Measurements from ENCODE around the gene OARD1.
A peak's percentile ranks its signal among the peaks of the same experiment; 100 is the strongest.

Gene OARD1

DNA sequence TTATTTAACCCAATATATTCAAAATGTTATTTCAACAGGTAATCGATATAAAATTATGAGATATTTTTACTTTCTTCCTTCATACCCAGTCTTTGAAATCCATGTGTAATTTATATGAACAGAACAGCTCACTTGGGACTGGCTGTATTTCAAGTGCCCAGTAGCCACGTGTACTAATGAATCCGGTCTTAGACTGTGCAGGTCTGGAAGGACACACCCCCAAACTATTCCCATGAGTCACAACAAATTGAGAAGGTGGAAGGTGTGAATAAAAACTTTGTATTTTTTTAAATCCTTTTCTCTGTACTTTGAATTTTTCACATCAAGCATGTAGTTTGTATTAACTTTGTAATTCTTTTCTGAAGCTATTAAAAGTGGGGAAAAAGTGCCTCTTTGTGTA is 36.0 kb downstream of the OARD1 start:
- TF ChIP-seq, protein P1, sequence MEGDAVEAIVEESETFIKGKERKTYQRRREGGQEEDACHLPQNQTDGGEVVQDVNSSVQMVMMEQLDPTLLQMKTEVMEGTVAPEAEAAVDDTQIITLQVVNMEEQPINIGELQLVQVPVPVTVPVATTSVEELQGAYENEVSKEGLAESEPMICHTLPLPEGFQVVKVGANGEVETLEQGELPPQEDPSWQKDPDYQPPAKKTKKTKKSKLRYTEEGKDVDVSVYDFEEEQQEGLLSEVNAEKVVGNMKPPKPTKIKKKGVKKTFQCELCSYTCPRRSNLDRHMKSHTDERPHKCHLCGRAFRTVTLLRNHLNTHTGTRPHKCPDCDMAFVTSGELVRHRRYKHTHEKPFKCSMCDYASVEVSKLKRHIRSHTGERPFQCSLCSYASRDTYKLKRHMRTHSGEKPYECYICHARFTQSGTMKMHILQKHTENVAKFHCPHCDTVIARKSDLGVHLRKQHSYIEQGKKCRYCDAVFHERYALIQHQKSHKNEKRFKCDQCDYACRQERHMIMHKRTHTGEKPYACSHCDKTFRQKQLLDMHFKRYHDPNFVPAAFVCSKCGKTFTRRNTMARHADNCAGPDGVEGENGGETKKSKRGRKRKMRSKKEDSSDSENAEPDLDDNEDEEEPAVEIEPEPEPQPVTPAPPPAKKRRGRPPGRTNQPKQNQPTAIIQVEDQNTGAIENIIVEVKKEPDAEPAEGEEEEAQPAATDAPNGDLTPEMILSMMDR (IDR thresholded peaks at IDR 0.05; ENCODE audit: extremely low read depth, missing control alignments) = no peak
- DNase-seq (ENCODE audit: low spot score) = no peak

DNA sequence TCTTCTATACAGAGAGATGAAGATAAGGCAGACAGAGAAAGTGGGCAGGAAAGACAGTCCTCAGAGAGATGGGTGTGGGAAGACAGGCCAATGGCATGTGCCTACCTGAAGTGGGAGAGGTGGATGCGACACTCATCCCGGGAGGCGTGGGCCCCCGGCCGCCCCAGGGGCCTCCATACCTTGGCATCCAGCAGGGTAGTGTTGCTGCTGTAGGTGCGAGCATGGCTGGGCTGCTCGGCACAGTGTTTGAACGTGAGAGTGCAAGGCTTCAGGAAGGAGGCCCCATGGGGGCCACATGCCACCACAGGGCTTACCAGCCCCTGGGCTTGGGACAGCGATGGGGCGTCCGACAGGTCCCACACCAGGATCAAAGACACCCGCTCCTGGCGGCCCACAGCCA is 38.4 kb downstream of the OARD1 start:
- TF ChIP-seq, protein P1 (IDR thresholded peaks at IDR 0.05; ENCODE audit: extremely low read depth, missing control alignments) = no peak
- DNase-seq (ENCODE audit: low spot score) = no peak

DNA sequence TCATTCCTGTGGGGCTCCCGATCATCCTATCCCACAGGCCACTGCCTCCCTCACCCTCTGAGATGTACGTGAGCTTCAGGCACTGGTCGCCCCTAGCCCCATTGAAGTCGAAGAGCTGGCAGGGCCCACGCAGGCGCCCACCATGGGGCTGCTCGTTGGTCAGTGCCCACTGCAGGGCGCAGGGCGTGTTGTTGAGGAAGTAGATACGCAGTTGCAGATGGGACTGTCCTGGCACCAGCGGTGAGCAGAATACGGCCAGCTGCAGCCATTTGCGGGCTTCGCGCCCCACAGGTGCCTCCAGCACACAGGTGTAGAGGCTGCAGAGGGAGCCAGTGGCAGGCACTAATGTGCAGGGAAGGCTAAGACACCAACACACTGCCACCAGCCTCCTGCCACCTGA is 39.3 kb downstream of the OARD1 start:
- TF ChIP-seq, protein P1 (IDR thresholded peaks at IDR 0.05; ENCODE audit: extremely low read depth, missing control alignments) = no peak
- no peak for DNase-seq (ENCODE audit: low spot score)

DNA sequence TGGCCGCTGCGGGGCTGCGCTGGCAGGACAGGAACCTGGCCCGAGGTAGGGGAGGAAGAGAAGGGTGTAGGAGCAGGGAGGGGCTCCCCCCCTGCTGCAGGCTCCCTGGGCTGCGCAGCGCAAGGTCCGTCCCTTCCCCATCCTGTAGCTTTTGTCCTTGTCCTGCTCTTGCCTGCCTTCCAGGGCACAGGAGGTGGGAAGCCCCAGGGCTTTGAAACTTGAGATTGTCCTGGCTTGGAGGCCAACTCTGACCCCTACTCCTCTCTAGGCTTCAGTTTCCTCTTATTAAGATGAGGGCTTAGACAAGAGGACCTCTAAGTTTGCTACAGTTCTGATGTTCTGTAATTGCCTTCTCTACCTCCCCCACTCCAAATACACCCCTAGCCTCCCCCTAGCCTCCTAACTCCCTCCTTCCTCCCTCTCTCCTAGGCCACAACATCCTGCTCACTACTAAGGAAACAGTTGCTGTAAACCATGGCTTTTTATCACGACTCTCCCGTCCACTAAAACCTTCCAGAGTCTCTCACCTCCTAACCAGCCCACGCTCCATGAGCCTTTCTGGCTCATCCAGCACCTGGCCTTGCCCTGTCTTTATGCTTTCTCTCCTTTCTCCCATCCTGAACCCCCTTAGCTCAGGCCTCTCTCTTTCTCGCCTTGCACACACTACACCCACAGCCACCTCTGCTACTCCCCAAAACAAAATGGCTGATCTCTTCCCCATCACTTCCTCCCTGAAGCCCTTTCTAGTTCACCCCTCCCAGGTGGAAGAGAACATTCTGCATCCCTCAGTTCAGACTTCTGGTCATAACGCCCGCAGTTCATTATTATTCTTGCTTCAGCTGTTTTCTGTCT is 43.4 kb downstream of the OARD1 start:
- peak; percentile 63 for DNase-seq (ENCODE audit: low spot score)
- TF ChIP-seq, protein P1 (IDR thresholded peaks at IDR 0.05; ENCODE audit: extremely low read depth, missing control alignments) = no peak

DNA sequence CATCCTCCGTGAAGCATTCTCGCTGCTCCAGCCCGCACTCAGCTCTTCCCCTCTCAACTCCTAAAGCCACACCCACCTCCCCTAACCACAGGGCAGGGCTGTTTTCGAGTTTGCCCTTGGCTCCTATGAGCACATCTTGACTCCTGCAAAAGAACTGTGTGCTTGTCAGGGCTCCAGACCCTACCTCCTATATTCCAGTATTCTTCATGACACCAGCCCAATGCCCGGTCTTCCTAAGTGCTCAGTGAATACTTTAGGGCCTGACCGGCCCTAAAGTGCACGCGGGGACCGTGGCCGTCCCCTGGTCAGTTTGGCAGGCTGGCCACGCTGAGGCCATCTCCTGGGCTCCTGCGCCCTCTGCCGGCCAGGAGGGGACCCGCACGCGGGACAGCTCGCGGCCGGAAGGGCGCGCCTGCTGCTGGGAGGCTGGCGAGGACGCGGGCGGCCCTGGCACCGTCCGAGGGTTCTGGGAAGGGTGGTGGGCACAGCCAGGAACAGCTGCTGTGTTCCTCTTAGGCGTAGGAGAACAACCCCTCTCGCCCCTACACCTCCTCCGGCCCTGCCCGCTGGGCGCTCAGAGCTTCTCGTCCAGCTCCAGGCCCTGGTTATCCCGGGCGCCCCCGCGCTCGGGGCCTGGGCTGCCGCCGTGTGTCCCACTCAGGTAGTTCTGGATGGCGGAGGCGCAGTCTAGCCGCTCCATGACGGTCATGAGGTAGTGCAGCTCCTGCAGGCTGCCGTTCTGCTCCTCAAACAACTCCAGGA is 44.2 kb downstream of the OARD1 start:
- TF ChIP-seq, protein P1 (IDR thresholded peaks at IDR 0.05; ENCODE audit: extremely low read depth, missing control alignments) = peak; percentile 99
- DNase-seq (ENCODE audit: low spot score) = peak; percentile 88

DNA sequence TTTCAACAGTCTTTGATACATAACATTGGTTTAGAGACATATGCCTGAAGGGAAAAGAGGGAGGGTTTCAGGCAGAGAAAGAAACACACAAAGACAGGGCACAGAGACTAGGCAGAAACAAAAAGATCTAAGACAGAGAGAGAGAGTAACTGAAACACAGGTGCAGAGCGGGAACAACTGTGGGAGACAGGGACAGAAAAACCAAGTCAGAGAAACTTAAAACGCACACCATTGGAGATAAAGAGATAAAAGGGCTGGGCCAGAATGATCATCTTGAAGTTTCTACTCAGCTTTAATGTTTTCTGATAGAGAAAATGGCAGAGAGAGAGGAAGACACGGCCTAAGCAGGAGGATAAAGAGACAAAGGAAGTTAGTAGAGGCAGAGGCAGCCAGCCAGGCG is 44.9 kb downstream of the OARD1 start:
- TF ChIP-seq, protein P1 (IDR thresholded peaks at IDR 0.05; ENCODE audit: extremely low read depth, missing control alignments) = no peak
- no peak for DNase-seq (ENCODE audit: low spot score)

DNA sequence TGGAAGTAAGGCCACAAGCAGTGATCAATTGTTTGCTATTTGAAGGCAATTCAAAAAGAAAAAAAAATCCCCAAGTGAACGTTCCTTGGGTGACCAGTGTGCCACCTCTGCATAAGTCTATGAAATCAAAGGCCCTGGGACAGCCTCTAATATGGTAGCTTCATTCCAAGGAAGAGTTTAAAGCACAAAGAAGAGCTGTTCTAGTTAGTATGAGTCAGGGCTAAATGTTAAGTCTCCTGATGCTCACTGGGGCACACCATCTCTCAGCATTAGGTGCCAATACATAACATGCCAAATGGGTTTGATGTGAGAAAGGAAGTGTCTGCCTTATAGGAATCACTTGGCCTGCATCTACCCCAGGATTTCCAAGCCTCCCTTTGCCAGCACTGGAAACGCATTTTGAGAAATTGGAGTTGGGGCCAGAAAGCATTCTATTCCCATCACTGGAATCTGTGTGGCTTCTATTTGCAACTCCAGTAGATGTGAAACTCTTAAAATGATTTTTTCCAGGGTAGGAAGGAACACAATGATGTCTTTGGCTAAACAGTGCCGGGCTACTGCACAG is 46.1 kb downstream of the OARD1 start:
- TF ChIP-seq, protein P1 (IDR thresholded peaks at IDR 0.05; ENCODE audit: extremely low read depth, missing control alignments) = no peak
- no peak for DNase-seq (ENCODE audit: low spot score)
